HL-60 (cell line): ENCODE results near the gene SMCO4.

ENCODE experiments used
- DNase-seq, 2 experiments: peaks; one replicate each; pipeline ENCODE4 v3.0.0-alpha.2; 2010 to 2020; ENCODE audit warnings: low read depth in 1 of 2, low spot score in 1 of 2
- H3K27ac ChIP-seq: fragments of 250-450 bp; sonication (Bioruptor Pico); replicated peaks from 2 replicates; pipeline ENCODE4 v1.5.1; 2020; ENCODE audit warnings: mild to moderate bottlenecking, moderate library complexity
- H3K27me3 ChIP-seq: fragments of 250-450 bp; sonication (Bioruptor Pico); 2 replicates; pipeline ENCODE4 v1.5.1; 2021; ENCODE audit warnings: mild to moderate bottlenecking, moderate library complexity; ENCODE audit not compliant: insufficient read depth, poor library complexity, severe bottlenecking
- H3K4me3 ChIP-seq: replicated peaks from 2 replicates; pipeline ENCODE4 v1.5.1; 2011; ENCODE audit warnings: mild to moderate bottlenecking, control low read depth, low read length; ENCODE audit not compliant: insufficient read depth
- GABPA ChIP-seq: IDR thresholded peaks from 2 replicates; pipeline ENCODE4 v1.6.1; 2012; ENCODE audit warnings: low read depth
- POLR2AphosphoS5 ChIP-seq: IDR thresholded peaks from 2 replicates; pipeline ENCODE4 v1.6.1; 2012; ENCODE audit warnings: low read depth
- SPI1 ChIP-seq: IDR thresholded peaks from 2 replicates; pipeline ENCODE4 v1.6.1; 2012; ENCODE audit warnings: low read depth, mild to moderate bottlenecking, borderline replicate concordance
- TF ChIP-seq, protein P1 (sequence below): IDR thresholded peaks from one replicate; pipeline ENCODE4 v1.5.1; 2011; ENCODE audit warnings: low read length, control low read depth, inconsistent platforms; ENCODE audit not compliant: insufficient read depth
- TF ChIP-seq, protein P2 (sequence below): IDR thresholded peaks from 2 replicates; pipeline ENCODE4 v1.6.1; 2012; ENCODE audit warnings: low read depth; ENCODE audit not compliant: insufficient replicate concordance

The SMCO4 gene

DNA sequence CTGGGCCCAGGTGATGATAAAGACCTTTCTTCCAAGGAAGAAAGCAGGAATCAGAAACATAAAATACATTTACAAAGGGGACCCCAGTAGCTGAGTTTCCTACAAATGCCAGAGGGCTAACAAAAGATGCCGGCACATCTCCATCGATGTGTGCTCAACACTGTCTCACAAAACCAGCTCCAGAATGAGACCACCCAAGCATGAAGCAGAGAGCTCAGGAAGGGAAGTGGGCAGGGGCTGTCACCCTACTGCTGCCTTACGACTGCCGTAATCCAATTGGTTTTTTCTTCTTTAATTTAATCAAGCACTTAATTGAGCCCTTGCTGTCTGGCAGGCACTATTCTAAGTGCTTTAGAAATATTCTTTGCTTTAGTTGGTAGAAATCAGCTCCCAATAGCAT, 26.1 kb downstream of the SMCO4 start:
- H3K27me3 ChIP-seq, result no peaks in the 10 kb centered on the region
- no peak overlapping the region for H3K27ac ChIP-seq
- no peak for DNase-seq
- TF ChIP-seq, protein P1, sequence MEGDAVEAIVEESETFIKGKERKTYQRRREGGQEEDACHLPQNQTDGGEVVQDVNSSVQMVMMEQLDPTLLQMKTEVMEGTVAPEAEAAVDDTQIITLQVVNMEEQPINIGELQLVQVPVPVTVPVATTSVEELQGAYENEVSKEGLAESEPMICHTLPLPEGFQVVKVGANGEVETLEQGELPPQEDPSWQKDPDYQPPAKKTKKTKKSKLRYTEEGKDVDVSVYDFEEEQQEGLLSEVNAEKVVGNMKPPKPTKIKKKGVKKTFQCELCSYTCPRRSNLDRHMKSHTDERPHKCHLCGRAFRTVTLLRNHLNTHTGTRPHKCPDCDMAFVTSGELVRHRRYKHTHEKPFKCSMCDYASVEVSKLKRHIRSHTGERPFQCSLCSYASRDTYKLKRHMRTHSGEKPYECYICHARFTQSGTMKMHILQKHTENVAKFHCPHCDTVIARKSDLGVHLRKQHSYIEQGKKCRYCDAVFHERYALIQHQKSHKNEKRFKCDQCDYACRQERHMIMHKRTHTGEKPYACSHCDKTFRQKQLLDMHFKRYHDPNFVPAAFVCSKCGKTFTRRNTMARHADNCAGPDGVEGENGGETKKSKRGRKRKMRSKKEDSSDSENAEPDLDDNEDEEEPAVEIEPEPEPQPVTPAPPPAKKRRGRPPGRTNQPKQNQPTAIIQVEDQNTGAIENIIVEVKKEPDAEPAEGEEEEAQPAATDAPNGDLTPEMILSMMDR, result no peak
- TF ChIP-seq SPI1 (no peak), POLR2AphosphoS5 (no peak), GABPA (no peak)
- TF ChIP-seq, protein P2, sequence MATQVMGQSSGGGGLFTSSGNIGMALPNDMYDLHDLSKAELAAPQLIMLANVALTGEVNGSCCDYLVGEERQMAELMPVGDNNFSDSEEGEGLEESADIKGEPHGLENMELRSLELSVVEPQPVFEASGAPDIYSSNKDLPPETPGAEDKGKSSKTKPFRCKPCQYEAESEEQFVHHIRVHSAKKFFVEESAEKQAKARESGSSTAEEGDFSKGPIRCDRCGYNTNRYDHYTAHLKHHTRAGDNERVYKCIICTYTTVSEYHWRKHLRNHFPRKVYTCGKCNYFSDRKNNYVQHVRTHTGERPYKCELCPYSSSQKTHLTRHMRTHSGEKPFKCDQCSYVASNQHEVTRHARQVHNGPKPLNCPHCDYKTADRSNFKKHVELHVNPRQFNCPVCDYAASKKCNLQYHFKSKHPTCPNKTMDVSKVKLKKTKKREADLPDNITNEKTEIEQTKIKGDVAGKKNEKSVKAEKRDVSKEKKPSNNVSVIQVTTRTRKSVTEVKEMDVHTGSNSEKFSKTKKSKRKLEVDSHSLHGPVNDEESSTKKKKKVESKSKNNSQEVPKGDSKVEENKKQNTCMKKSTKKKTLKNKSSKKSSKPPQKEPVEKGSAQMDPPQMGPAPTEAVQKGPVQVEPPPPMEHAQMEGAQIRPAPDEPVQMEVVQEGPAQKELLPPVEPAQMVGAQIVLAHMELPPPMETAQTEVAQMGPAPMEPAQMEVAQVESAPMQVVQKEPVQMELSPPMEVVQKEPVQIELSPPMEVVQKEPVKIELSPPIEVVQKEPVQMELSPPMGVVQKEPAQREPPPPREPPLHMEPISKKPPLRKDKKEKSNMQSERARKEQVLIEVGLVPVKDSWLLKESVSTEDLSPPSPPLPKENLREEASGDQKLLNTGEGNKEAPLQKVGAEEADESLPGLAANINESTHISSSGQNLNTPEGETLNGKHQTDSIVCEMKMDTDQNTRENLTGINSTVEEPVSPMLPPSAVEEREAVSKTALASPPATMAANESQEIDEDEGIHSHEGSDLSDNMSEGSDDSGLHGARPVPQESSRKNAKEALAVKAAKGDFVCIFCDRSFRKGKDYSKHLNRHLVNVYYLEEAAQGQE, result no peak
- no peak overlapping the region for H3K4me3 ChIP-seq

DNA sequence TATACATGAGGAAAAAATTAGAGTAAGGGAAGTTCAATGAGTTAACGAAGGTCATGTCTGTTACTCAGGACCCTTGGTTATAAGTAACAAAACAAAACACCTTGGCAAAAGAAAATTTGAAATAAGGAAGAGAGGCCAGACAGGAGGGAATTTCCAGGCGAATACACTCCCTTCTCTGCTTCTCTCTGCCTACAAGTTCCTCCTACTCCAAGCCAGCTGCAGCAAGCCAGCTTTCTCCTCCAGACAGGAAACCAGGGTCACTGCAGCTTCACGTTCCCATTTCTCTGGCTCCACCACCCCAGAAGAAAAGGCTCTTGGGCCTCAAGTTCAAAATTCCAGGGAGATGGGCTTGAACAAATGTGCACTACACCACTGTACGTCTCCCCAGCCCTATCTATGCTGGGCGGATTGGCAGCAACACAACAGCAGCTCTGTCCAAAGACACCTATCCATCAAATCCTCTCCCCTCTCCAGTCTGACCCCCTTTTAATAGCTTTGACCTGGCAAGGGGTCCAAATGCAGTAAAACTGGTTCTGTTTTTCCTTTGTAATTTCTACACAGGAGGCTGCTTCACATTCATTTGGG, 27.7 kb downstream of the SMCO4 start:
- TF ChIP-seq, protein P2, result no peak
- peak; percentile 7; the same call in 1 of the 2 replicates for TF ChIP-seq SPI1
- H3K27ac ChIP-seq, result no peak overlapping the region
- H3K4me3 ChIP-seq, result no peak overlapping the region
- peak in 1 of 2 experiments; percentile 8 for DNase-seq
- H3K27me3 ChIP-seq, result no peaks in the 10 kb centered on the region

DNA sequence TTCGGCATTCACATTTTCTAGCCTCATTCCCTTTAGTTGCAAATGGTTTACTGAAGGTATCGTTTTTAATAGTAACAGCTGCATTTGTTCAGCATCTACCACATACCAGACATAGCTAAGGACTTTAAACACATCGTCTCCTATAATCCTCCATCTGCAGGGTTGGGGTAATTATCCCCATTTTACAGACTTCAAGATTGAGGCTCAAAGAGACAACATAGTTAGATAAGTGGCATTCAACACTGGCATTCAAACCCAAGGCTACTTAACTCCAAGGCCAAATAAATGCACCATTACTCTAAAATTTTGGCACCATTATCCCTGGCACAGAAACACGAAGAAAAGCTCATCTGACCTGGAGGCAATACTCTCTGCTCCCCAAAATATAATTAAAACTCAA, 28.5 kb downstream of the SMCO4 start:
- Histone ChIP-seq H3K27ac (no peak overlapping the region), H3K4me3 (no peak overlapping the region), H3K27me3 (no peaks in the 10 kb centered on the region)
- DNase-seq, result no peak
- TF ChIP-seq, protein P1, result no peak
- TF ChIP-seq GABPA, result no peak
- TF ChIP-seq, protein P2, result no peak
- TF ChIP-seq SPI1, result no peak
- no peak for TF ChIP-seq POLR2AphosphoS5

DNA sequence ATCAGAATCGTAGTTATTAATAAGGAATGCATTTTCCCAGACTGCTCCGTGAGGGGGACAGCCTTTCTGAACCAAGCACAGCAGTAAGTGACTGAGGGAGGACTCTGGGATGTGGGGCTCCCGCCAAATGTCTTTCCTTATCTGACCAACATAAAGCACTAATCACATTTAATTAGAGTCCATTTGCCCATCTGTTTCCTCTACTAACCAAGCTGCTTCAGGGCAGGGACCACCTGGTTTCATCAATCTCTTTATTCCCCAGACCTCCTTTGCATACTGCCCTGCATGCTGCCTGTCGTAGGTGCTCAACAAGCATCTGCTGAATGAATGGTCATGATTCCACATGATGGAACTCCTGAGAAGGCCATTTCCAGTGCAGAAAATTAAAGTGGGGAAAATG, 29.4 kb downstream of the SMCO4 start:
- DNase-seq, result no peak
- Histone ChIP-seq H3K27me3 (no peaks in the 10 kb centered on the region), H3K4me3 (no peak overlapping the region), H3K27ac (no peak overlapping the region)
- TF ChIP-seq SPI1, result no peak
- TF ChIP-seq, protein P1, result no peak
- no peak for TF ChIP-seq POLR2AphosphoS5
- no peak for TF ChIP-seq GABPA
- TF ChIP-seq, protein P2, result no peak
